HepG2 (cell line): ENCODE results near the gene HDLBP. TPM values are rescaled to one million over a fixed set of nuclear protein-coding genes. Genes with fewer than 3 reads are reported as not detected.

Source experiments
- BCL3 ChIP-seq: sonication (generic); formaldehyde crosslinking; IDR thresholded peaks from 2 replicates; pipeline ENCODE4 v1.5.1; 2020; ENCODE audit warnings: mild to moderate bottlenecking, missing genetic modification reagents, moderate library complexity
- CCAR2 ChIP-seq: fragments of 200-400 bp; formaldehyde crosslinking; optimal IDR thresholded peaks from 2 replicates; pipeline ENCODE3; 2018; ENCODE audit warnings: low read depth, mild to moderate bottlenecking, low read length, moderate library complexity
- CEBPG ChIP-seq: IDR thresholded peaks from 2 replicates; pipeline ENCODE4 v1.6.1; 2016
- CREB1 ChIP-seq, 2 experiments: fragments of 450-650 bp in 1 of 2; IDR thresholded peaks; 2 replicates each; pipeline ENCODE4 v1.6.1; 2016 to 2017; ENCODE audit warnings: control low read depth in 1 of 2, mild to moderate bottlenecking in 1 of 2, missing compliant biosample characterization in 1 of 2, missing genetic modification characterization in 1 of 2
- FOSL1 ChIP-seq: sonication (generic); formaldehyde crosslinking; IDR thresholded peaks from 2 replicates; pipeline ENCODE4 v1.9.0; 2021; ENCODE audit warnings: missing genetic modification reagents, borderline replicate concordance
- GABPB1 ChIP-seq: IDR thresholded peaks from 2 replicates; pipeline ENCODE4 v1.6.1; 2016; ENCODE audit warnings: mild to moderate bottlenecking, missing genetic modification reagents, moderate library complexity, missing compliant biosample characterization
- HINFP ChIP-seq: sonication (generic); formaldehyde crosslinking; IDR thresholded peaks from 2 replicates; pipeline ENCODE4 v1.4.0; 2020; ENCODE audit warnings: low read depth, mild to moderate bottlenecking, missing genetic modification reagents
- JARID2 ChIP-seq: sonication (generic); formaldehyde crosslinking; IDR thresholded peaks from 2 replicates; pipeline ENCODE4 v1.8.1; 2023; ENCODE audit warnings: missing genetic modification reagents, inconsistent platforms; ENCODE audit not compliant: insufficient replicate concordance
- LBX2 ChIP-seq: sonication (generic); formaldehyde crosslinking; IDR thresholded peaks from 2 replicates; pipeline ENCODE4 v1.5.0; 2020; ENCODE audit warnings: missing genetic modification reagents, mild to moderate bottlenecking, borderline replicate concordance
- MBNL3 ChIP-seq: fragments of 250-450 bp; sonication (Bioruptor Pico); conservative IDR thresholded peaks from 2 replicates; pipeline ENCODE4 v1.8.0; 2022; ENCODE audit warnings: mild to moderate bottlenecking, inconsistent platforms
- MTA3 ChIP-seq: sonication (generic); formaldehyde crosslinking; IDR thresholded peaks from 2 replicates; pipeline ENCODE4 v1.4.0; 2020; ENCODE audit warnings: missing genetic modification reagents
- NR2F6 ChIP-seq, 2 experiments: IDR thresholded peaks; 2 replicates each; pipeline ENCODE4 v1.6.1; 2016; ENCODE audit warnings: antibody characterized with exemption in 1 of 2, mild to moderate bottlenecking in 1 of 2
- ONECUT2 ChIP-seq: sonication (generic); formaldehyde crosslinking; IDR thresholded peaks from 2 replicates; pipeline ENCODE4 v1.4.0; 2020; ENCODE audit warnings: missing genetic modification reagents
- PHF5A ChIP-seq: IDR thresholded peaks from one replicate; pipeline ENCODE4 v1.6.1; 2018; ENCODE audit warnings: low read depth, missing genetic modification reagents; ENCODE audit not compliant: unreplicated experiment
- RCOR2 ChIP-seq: IDR thresholded peaks from 2 replicates; pipeline ENCODE4 v1.6.1; 2016; ENCODE audit warnings: missing biosample characterization, missing genetic modification reagents
- SALL1 ChIP-seq: sonication (generic); formaldehyde crosslinking; IDR thresholded peaks from 2 replicates; pipeline ENCODE4 v1.8.0; 2022; ENCODE audit warnings: mild to moderate bottlenecking, missing genetic modification reagents
- SATB2 ChIP-seq: sonication (generic); formaldehyde crosslinking; IDR thresholded peaks from 2 replicates; pipeline ENCODE4 v1.5.0; 2020; ENCODE audit warnings: missing genetic modification reagents
- SNAPC2 ChIP-seq: sonication (generic); formaldehyde crosslinking; IDR thresholded peaks from 2 replicates; pipeline ENCODE4 v1.8.1; 2022; ENCODE audit warnings: mild to moderate bottlenecking, missing genetic modification reagents
- ZBTB21 ChIP-seq: sonication (generic); formaldehyde crosslinking; IDR thresholded peaks from 2 replicates; pipeline ENCODE4 v1.4.0; 2020; ENCODE audit warnings: missing genetic modification reagents
- ZFP41 ChIP-seq: sonication (generic); formaldehyde crosslinking; IDR thresholded peaks from 2 replicates; pipeline ENCODE4 v1.4.0; 2020; ENCODE audit warnings: mild to moderate bottlenecking, missing genetic modification reagents, borderline replicate concordance
- ZNF430 ChIP-seq: sonication (generic); formaldehyde crosslinking; IDR thresholded peaks from 2 replicates; pipeline ENCODE4 v1.9.0; 2021; ENCODE audit warnings: mild to moderate bottlenecking, missing genetic modification reagents
- ZNF441 ChIP-seq: sonication (generic); formaldehyde crosslinking; IDR thresholded peaks from 2 replicates; pipeline ENCODE4 v1.7.0; 2021; ENCODE audit warnings: missing genetic modification reagents, borderline replicate concordance
- ZNF766 ChIP-seq: sonication (generic); formaldehyde crosslinking; IDR thresholded peaks from 2 replicates; pipeline ENCODE4 v1.5.0; 2020; ENCODE audit warnings: missing genetic modification reagents, borderline replicate concordance
- polyA plus RNA-seq, 8 experiments: library from polyadenylated mRNA; depleted of rRNA in 3 of 8; stranded (reverse) in 7 of 8; unstranded in 1 of 8; fragments of >200 nt; fragmentation: Illumina TruSeq in 4 of 8; extraction: Trizol in 4 of 8; gene quantifications; 2 replicates each; pipeline versions ENCODE4 v1.2.1 to v1.2.3, GENCODE V29; 2011 to 2016; ENCODE audit warnings: low read depth in 4 of 8, missing spikeins in 1 of 8, mixed read lengths in 1 of 8; ENCODE audit not compliant: insufficient read depth in 1 of 8
- total RNA-seq, 5 experiments: library from RNA; depleted of rRNA; stranded (reverse); fragments of >200 nt; fragmentation: Illumina TruSeq; extraction: Trizol; gene quantifications; 2 replicates each; pipeline ENCODE4 v1.2.3, GENCODE V29; 2016; ENCODE audit warnings: low read depth in 1 of 5
- TF ChIP-seq, protein P1 (sequence below): sonication (generic); formaldehyde crosslinking; IDR thresholded peaks from 2 replicates; pipeline ENCODE4 v1.4.0; 2020; ENCODE audit warnings: missing genetic modification reagents, mild to moderate bottlenecking, borderline replicate concordance
- TF ChIP-seq, protein P2 (sequence below): IDR thresholded peaks from 2 replicates; pipeline ENCODE4 v1.6.1; 2016; ENCODE audit warnings: low read depth, control low read depth

Gene HDLBP
- total and polyA plus RNA-seq, 2 of the 13 experiments (the other 11 are each of a cell fraction or from before 2014, with no cell fraction given) = 464 to 707 TPM

DNA sequence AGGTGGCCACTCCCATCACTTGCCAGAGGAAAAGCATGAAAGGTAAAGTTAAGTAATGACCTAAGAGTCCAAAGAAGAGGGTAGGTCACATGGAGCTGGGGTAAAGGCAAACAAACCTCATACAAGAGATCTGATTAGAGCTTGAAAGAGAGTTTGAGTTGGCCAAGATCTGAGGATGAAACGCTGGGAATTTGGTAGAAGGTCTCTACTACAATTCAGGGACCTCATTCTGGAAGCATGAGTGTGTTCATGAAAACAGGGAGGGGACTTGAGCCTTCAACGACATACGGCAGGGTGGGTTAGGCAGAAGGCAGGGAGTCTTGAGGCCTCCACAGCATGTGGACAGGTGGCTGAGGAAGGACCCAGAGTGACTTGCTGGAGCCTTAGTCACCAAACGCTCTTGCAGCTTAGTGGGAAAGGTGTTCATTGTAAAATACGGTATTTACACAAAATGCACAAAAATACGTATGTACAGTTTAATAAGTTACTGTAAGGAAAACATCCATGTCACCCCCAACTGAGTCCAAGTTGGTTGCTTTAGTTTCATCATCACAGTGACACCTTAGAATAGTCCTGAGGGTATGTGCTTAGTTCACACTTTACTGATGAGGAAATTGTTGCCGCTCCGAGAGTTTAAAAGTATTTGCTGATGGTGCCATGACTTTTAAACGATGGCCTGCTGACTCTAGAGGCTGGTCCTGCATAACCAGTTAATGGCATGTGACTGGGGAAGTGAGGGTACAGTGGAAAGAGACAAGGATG lies 35.6 kb upstream of the HDLBP start (continued):
- TF ChIP-seq HINFP (CRISPR knock-in tag) (0 out of 2 replicates have a peak, but pooled peaks have one; percentile 22), SALL1 (CRISPR knock-in tag) (peak; percentile 69), MBNL3 (no peak), CCAR2 (no peak), PHF5A (CRISPR knock-in tag) (no peak), RCOR2 (peak; percentile 10; the same call in 1 of the 2 replicates), FOSL1 (CRISPR knock-in tag) (no peak), ZBTB21 (peak; percentile 52; the same call in 1 of the 2 replicates), LBX2 (CRISPR knock-in tag) (no peak), ZNF441 (no peak; the same call in 1 of the 2 replicates), MTA3 (no peak), ZNF430 (CRISPR knock-in tag) (peak; percentile 27; the same call in 1 of the 2 replicates), CEBPG (CRISPR knock-in tag) (peak; percentile 74), JARID2 (no peak), SATB2 (CRISPR knock-in tag) (no peak), CREB1 (IDR thresholded peaks at IDR 0.05) (no peak), CREB1 (CRISPR knock-in tag; IDR thresholded peaks at IDR 0.05) (peak; percentile 61; the same call in 1 of the 2 replicates), BCL3 (CRISPR knock-in tag) (no peak), GABPB1 (CRISPR knock-in tag) (no peak), NR2F6 (IDR thresholded peaks at IDR 0.05) (peak; percentile 76), NR2F6 (CRISPR knock-in tag; IDR thresholded peaks at IDR 0.05) (peak; percentile 55; the same call in 1 of the 2 replicates), ZFP41 (CRISPR knock-in tag) (no peak), ZNF766 (no peak), SNAPC2 (CRISPR knock-in tag) (0 out of 2 replicates have a peak, but pooled peaks have one; percentile 14), ONECUT2 (CRISPR knock-in tag) (no peak)
- TF ChIP-seq, protein P1, sequence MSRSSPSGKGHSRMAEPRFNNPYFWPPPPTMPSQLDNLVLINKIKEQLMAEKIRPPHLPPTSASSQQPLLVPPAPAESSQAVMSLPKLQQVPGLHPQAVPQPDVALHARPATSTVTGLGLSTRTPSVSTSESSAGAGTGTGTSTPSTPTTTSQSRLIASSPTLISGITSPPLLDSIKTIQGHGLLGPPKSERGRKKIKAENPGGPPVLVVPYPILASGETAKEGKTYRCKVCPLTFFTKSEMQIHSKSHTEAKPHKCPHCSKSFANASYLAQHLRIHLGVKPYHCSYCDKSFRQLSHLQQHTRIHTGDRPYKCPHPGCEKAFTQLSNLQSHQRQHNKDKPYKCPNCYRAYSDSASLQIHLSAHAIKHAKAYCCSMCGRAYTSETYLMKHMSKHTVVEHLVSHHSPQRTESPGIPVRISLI (CRISPR knock-in tag) = no peak
- TF ChIP-seq, protein P2, sequence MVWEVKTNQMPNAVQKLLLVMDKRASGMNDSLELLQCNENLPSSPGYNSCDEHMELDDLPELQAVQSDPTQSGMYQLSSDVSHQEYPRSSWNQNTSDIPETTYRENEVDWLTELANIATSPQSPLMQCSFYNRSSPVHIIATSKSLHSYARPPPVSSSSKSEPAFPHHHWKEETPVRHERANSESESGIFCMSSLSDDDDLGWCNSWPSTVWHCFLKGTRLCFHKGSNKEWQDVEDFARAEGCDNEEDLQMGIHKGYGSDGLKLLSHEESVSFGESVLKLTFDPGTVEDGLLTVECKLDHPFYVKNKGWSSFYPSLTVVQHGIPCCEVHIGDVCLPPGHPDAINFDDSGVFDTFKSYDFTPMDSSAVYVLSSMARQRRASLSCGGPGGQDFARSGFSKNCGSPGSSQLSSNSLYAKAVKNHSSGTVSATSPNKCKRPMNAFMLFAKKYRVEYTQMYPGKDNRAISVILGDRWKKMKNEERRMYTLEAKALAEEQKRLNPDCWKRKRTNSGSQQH (CRISPR knock-in tag) = 0 out of 2 replicates have a peak, but pooled peaks have one; percentile 46
